Stimulated activated CD8-positive, alpha-beta memory T cell treated with anti-CD3 and anti-CD28 coated beads, Interleukin-7, amount 100 ng/mL, for 24 hours (primary cell): ENCODE data around the gene GRIP1.

Source experiments
- DNase-seq: peaks from one replicate; pipeline ENCODE4 v3.0.0-alpha.2; 2020; ENCODE audit warnings: low read depth

Gene GRIP1

GRCh38 chr12:66600903-66601302, 78.0 kb downstream of the GRIP1 start:
- DNase-seq: no peak

- DNase-seq: no peak
These were observed 79.1 kb downstream of the GRIP1 start for GRCh38 chr12:66599816-66600215.

GRCh38 chr12:66598608-66599007, 80.3 kb downstream of the GRIP1 start:
- DNase-seq: no peak

GRCh38 chr12:66598079-66598478, 80.8 kb downstream of the GRIP1 start:
- no peak for DNase-seq

- no peak for DNase-seq
These were observed 82.7 kb downstream of the GRIP1 start for GRCh38 chr12:66596199-66596598.

GRCh38 chr12:66594688-66595087, 84.2 kb downstream of the GRIP1 start:
- DNase-seq: no peak

- no peak for DNase-seq
These were observed 88.4 kb downstream of the GRIP1 start for GRCh38 chr12:66590275-66590985.

- no peak for DNase-seq
These were observed 89.8 kb downstream of the GRIP1 start for GRCh38 chr12:66589095-66589494.

- no peak for DNase-seq
These were observed 91.0 kb downstream of the GRIP1 start for GRCh38 chr12:66587912-66588311.

- DNase-seq: no peak
These were observed 94.2 kb downstream of the GRIP1 start for GRCh38 chr12:66584673-66585072.

- no peak for DNase-seq
These were observed 105.3 kb downstream of the GRIP1 start for GRCh38 chr12:66573605-66574004.

GRCh38 chr12:66572845-66573244, 106.0 kb downstream of the GRIP1 start:
- DNase-seq: no peak

GRCh38 chr12:66571361-66571915, 107.4 kb downstream of the GRIP1 start:
- DNase-seq: no peak

- DNase-seq: no peak
These were observed 115.7 kb downstream of the GRIP1 start for GRCh38 chr12:66563220-66563619.

GRCh38 chr12:66555113-66555512, 123.8 kb downstream of the GRIP1 start:
- DNase-seq: no peak

GRCh38 chr12:66552716-66553115, 126.2 kb downstream of the GRIP1 start:
- no peak for DNase-seq

GRCh38 chr12:66550626-66551025, 128.2 kb downstream of the GRIP1 start:
- no peak for DNase-seq

- no peak for DNase-seq
These were observed 129.9 kb downstream of the GRIP1 start for GRCh38 chr12:66549050-66549389.

GRCh38 chr12:66548338-66549049, 130.4 kb downstream of the GRIP1 start:
- DNase-seq: no peak

- DNase-seq: no peak
These were observed 137.4 kb downstream of the GRIP1 start for GRCh38 chr12:66541426-66541825.

- DNase-seq: no peak
These were observed 139.4 kb downstream of the GRIP1 start for GRCh38 chr12:66539431-66539830.

GRCh38 chr12:66538970-66539369, 139.9 kb downstream of the GRIP1 start:
- no peak for DNase-seq

GRCh38 chr12:66537876-66538275, 141.0 kb downstream of the GRIP1 start:
- DNase-seq: no peak

GRCh38 chr12:66533767-66534166, 145.1 kb downstream of the GRIP1 start:
- no peak for DNase-seq
